Smooth muscle cell of the umbilical artery (primary cell): ENCODE data around the gene ZNF784. TPM values are rescaled to one million over a fixed set of nuclear protein-coding genes. Genes with fewer than 3 reads are reported as not detected.

Source experiments
- total RNA-seq: library from RNA; depleted of rRNA; stranded (reverse); fragments of >200 nt; gene quantifications from 2 replicates; pipeline ENCODE4 v1.2.3, GENCODE V29; 2014

Gene ZNF784, protein sequence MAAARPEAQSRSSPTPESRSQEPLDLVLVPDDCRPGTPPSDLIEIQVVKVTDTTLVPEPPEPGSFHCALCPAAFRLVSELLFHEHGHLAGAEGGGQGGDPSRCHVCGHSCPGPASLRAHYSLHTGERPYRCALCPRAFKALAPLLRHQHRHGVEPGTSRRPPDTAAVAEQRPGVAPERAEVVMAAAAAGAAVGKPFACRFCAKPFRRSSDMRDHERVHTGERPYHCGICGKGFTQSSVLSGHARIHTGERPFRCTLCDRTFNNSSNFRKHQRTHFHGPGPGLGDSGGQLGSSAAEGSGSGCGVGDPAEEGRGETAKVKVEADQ
- total RNA-seq: 2.5 and 4.2 TPM in 2 replicates

GRCh38 chr19:55624109-55625003 is at the start of gene ZNF784:
Gene ZNF784 (minus strand): TSS chr19:55624566. CDS start chr19:55624561, 5 bp downstream.

DNA sequence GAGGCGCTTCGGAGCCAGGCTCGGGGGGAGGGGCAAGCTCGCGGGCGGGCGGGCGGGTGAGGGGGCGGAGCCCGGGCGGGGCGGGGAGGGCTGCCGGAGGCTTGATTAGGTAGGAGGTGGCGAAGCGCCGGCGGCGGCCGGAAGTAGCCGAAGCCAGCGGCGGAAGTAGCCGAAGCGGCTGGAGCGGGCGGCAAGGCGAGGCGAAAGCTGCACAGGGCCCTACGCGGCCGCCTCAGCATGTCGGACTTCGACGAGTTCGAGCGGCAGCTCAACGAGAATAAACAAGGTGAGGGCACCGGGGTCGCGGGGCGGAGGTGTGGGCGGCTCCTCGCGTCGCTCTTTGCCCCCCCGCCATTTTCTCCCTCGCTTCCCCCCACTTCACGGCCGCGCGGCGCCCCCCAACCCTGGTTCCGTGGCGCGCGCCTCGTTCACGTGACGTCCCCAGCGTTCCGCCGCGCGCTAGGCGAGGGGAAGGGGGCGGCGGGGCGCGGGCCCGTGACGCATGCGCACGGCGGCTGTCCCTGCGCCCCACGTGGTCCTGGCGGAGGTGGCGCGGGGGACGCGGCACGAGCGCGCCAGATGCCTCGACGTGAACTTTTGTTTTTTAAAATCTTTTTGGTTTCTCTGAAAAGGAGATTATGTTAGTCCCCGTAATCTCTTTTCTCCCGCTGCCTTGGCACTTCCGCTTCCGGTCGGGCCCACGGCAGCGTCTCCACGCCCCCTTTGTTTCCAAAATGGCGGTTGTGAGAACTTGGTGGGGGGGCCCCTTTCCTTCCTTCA is 30.7 kb upstream of the ZNF784 start, which contains the start of gene U2AF2:
Gene U2AF2, plus strand, starts transcription at position 168 of the 780 bp plus-strand sequence. Its CDS starts 70 bp downstream, at position 238.

DNA sequence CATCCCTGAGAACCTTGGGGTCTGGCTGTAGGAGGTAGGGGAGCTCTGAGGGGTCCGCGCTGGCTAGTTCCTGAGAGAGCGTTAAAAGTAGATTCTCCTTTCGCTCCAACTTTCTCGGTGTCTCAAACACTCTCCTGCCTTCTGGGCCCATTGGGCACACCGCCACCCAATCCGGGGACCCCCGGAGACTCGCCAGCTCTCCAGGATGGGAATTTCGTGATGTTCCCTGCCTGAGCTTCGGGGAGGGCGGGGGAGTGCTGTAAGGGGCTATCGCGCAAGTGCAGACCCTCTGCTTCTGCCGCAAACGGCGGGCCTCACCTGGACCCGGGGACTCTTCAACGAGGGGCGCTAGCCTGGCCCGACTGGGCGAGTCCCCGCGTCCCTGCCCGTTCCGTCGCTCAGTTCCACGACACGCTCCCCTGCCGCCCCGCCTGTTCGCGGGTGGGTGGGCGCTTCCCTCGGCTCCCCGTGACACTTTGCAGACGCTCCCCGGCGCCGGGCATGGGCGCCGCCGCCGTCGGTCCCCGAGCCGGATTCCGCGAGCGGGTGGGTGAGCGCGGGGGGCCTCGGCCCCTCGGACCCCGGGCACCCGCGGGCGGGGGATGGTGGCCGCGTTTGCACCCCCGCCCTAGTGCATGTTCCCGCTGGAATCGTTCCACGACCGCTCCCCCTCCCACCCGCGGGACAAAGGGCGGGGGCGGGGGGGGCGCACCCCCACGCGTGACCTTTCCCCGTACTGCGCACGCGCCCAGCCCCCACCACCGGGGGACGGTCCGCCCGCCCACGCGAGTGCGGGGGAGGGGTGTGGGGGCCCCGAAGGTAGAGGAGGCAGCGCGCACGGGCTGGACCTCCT is 23.6 kb upstream of the ZNF784 start, which contains the start of gene CCDC106:
Gene CCDC106, plus strand, starts transcription at position 481 of the 853 bp plus-strand sequence. CDS start 835 bp downstream, outside the sequence.

GRCh38 chr19:55643003-55643886 is 18.9 kb upstream of the ZNF784 start, which contains the start of gene ZNF581:
Gene ZNF581 (plus strand): TSS chr19:55643649. CDS start chr19:55644572, 923 bp downstream.

DNA sequence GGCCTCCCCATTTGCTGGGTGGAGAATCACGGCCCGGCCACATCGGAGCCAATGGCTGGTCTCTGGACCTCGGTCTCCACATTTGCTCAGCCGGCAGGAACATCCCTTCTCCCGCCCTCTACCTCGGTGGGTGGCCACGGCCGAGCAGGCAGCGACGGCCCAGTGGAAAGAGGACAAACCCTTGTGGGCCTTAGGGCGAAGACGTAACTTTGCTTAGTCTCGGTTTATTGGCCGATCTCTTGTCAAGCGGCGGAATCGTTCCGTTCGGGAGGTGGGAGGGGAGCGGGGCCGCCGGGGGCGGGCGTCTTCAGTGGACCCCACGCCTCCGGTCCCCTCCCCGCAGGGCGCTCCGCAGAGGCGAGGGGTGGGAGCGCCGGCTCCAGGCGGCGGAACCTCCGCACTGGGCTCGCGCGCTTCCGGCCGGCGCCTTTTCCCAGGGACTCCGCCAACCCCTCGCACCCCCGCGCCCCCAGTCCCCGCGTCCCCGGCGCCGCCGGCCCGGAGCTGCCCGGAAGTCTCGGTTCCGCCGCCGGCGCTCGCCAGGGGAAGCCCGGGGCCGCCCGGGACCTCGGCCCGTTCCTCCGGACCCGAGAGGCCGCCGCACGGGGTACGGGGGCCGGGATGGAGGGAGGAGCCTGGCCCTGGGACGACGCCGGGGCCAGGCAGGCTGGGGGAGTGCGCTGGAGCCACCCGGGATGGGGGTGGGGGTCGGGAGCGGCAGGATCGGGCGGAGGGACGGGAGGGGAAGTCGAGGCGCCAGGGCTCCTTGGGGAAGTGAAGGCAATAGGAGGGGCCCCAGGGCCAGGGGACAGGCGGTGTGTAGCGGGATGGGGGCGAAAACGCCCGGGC is 16.4 kb upstream of the ZNF784 start, which contains the start of gene ZNF580:
Gene ZNF580, plus strand, starts transcription at position 426 of the 849 bp plus-strand sequence. CDS start 1,507 bp downstream, outside the sequence.

GRCh38 chr19:55605637-55606470 is 18.5 kb downstream of the ZNF784 start, which contains the start of gene ZNF865:
Gene ZNF865 (plus strand): TSS chr19:55605647. CDS start chr19:55613619, 7,972 bp downstream.

DNA sequence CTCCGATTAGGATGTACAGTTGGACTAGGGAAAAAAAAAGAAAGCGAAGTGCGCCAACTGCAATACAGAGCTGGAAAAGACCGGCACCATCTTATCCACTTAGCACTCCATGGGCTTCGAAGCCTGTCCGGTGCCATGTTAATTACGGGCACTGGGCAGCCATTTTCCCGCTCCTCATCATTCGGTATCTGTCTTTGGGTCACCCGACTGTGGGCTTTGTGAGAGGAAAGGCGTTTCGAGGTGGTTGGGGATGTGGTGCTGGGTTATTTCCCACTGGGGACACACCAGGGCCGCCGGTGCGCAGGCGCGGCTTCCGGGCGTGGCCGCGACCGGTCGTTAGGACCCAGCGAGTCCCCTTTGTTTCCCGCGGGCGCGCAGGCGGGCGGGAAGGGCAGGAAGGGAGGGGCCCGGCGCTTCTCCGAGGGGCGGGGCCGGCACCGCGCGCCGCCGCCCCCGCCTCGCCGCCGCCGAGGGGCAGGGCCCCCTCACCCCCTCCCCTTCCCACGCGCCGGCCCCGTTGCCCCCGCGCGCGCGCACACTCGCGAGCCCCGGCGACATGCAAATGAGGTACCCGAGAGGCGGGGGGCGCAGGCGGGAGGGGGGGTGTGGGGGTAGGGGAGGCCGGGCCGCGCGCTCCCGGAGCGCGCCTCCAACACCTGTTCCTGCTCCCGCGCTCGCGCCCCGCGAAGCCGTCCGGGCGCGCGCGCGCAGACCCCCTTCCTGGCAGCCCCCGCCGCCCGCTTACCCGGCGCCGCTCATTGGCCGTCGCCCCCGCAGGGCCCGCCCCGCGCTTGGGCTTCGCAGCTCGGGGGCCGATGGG is 24.3 kb downstream of the ZNF784 start, which contains the start of gene ZNF524:
Gene ZNF524, plus strand, starts transcription at position 447 of the 820 bp plus-strand sequence. CDS start 1,825 bp downstream, outside the sequence.

GRCh38 chr19:55599468-55599841 is 24.9 kb downstream of the ZNF784 start, which contains the start of gene FIZ1:
Gene FIZ1 (minus strand): TSS chr19:55599517. CDS start chr19:55597865, 1,652 bp downstream.

GRCh38 chr19:55580628-55581144 is 43.7 kb downstream of the ZNF784 start, which contains the start of gene ZNF579:
Gene ZNF579 (minus strand): TSS chr19:55580848. CDS start chr19:55579639, 1,209 bp downstream.

Other genes with a start within 250 kb of the ZNF784 start
- not detected in 2 replicates for gene TMEM190, start 247.7 kb downstream of the ZNF784 start, total RNA-seq
- gene TMEM238, start 240.3 kb downstream of the ZNF784 start, total RNA-seq: 0.30 and 0.32 TPM in 2 replicates
- 212 and 468 TPM in 2 replicates for gene RPL28, start 238.6 kb downstream of the ZNF784 start, total RNA-seq
- gene UBE2S, start 216.8 kb downstream of the ZNF784 start, total RNA-seq: 72.5 and 94.4 TPM in 2 replicates
- not detected in 2 replicates for gene SHISA7, start 181.3 kb downstream of the ZNF784 start, total RNA-seq
- 29.4 and 47.2 TPM in 2 replicates for gene ISOC2, start 162.9 kb downstream of the ZNF784 start, total RNA-seq
- gene C19orf85, start 159.8 kb downstream of the ZNF784 start, total RNA-seq: not detected in 2 replicates
- 1.5 and 3.0 TPM in 2 replicates for gene ZNF628, start 147.9 kb downstream of the ZNF784 start, total RNA-seq
- gene NAT14, start 139.4 kb downstream of the ZNF784 start, total RNA-seq: 18.0 and 20.5 TPM in 2 replicates
- gene SSC5D, start 136.1 kb downstream of the ZNF784 start, total RNA-seq: 13.7 and 16.0 TPM in 2 replicates
- not detected in 2 replicates for gene SBK2, start 87.4 kb downstream of the ZNF784 start, total RNA-seq
- gene SBK3, start 79.0 kb downstream of the ZNF784 start, total RNA-seq: not detected in 2 replicates
- gene ZNF579, start 43.7 kb downstream of the ZNF784 start, total RNA-seq: 3.9 and 6.5 TPM in 2 replicates
- gene FIZ1, start 25.0 kb downstream of the ZNF784 start, total RNA-seq: 3.0 and 3.6 TPM in 2 replicates
- gene ZNF524, start 24.3 kb downstream of the ZNF784 start, total RNA-seq: 5.9 and 7.1 TPM in 2 replicates
- gene ZNF865, start 18.9 kb downstream of the ZNF784 start, total RNA-seq: 2.1 and 3.3 TPM in 2 replicates
- gene ZNF580, start 16.4 kb upstream of the ZNF784 start, total RNA-seq: 4.8 and 4.9 TPM in 2 replicates
- 10.7 and 14.6 TPM in 2 replicates for gene ZNF581, start 19.1 kb upstream of the ZNF784 start, total RNA-seq
- gene CCDC106, start 23.6 kb upstream of the ZNF784 start, total RNA-seq: 8.2 and 8.6 TPM in 2 replicates
- 61.8 and 111 TPM in 2 replicates for gene U2AF2, start 30.5 kb upstream of the ZNF784 start, total RNA-seq
- 51.4 and 172 TPM in 2 replicates for gene EPN1, start 50.7 kb upstream of the ZNF784 start, total RNA-seq
- gene NLRP9, start 113.8 kb upstream of the ZNF784 start, total RNA-seq: not detected in 2 replicates
- gene RFPL4A, start 134.5 kb upstream of the ZNF784 start, total RNA-seq: not detected in 2 replicates
- gene RFPL4AL1, start 144.6 kb upstream of the ZNF784 start, total RNA-seq: not detected in 2 replicates
- gene NLRP11, start 207.4 kb upstream of the ZNF784 start, total RNA-seq: not detected in 2 replicates
- gene NLRP4, start 212.0 kb upstream of the ZNF784 start, total RNA-seq: not detected in 2 replicates